ENCODE data around the gene ZMAT2. TPM values are rescaled to one million over a fixed set of nuclear protein-coding genes. Genes with fewer than 3 reads are reported as not detected.
A peak's percentile ranks its signal among the peaks of the same experiment; 100 is the strongest.
"Not testable (repeated sequence)": the region's sequence is repeated elsewhere in the genome, so short reads cannot be mapped to it uniquely, and the experiment has no call there.

Gene ZMAT2
- polyA plus RNA-seq, 4 donors, result 103 to 126 (median 118) TPM

GRCh38 chr5:140707812-140708211, 7.6 kb downstream of the ZMAT2 start:
- no peak for DNase-seq (ENCODE audit: low read depth in 4 of 4, low spot score in 3 of 4)

- DNase-seq (ENCODE audit: low read depth in 4 of 4, low spot score in 3 of 4), result not testable (repeated sequence)
These were observed 8.5 kb downstream of the ZMAT2 start for GRCh38 chr5:140708787-140709186.

DNA sequence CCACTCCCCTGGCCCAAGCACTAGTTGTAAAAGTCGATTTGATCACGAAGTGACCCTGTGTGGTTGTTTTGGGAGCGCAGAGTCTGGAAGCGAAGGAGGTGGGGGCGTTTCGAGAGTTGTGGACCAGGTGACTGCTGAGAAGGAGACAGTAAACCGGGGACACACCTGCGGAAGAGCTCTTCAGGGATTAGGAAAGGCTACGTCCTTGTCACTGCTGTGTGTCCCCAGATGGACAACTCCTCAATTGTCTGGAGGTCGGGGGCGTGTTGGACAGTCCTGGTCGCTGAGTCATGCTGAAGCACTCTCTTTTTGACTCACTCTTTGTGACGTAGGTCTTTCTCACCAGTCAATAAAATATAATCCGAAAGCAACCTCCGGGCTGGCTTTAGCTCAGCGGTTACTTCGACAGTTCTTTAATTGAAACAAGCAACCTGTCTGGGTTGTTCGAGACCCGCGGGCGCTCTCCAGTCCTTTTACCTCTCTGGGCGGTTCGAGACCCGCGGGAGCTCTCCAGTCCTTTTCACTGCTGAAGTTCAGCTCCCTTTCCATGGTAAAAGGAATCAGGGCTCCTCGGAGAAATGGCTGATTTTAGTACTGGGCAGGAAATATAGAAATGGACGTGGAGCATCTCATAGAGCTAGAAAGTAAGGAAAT, 10.8 kb downstream of the ZMAT2 start:
- peak; percentile 63 to 82 (median 70) for DNase-seq (ENCODE audit: low read depth in 4 of 4, low spot score in 3 of 4)

DNA sequence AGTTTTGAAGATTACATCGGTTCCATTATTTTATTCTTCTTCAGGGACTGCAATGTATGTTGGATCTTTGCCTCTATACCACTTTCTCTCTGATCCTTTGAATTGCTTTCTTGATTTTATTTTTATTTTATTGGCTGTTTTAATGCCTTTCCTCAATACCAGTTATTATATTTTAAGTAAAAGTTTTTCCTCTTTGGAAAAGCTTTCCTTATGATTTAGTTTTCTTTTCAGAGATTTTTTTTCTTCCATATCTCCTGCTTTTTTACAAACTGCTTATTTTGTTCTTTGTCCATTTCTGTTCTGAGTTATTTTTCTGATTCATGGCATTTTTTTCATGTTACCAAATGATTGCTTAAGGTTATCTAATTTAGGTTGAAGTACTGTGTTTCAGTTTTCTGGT, 11.5 kb downstream of the ZMAT2 start:
- DNase-seq (ENCODE audit: low read depth in 4 of 4, low spot score in 3 of 4), result no peak

DNA sequence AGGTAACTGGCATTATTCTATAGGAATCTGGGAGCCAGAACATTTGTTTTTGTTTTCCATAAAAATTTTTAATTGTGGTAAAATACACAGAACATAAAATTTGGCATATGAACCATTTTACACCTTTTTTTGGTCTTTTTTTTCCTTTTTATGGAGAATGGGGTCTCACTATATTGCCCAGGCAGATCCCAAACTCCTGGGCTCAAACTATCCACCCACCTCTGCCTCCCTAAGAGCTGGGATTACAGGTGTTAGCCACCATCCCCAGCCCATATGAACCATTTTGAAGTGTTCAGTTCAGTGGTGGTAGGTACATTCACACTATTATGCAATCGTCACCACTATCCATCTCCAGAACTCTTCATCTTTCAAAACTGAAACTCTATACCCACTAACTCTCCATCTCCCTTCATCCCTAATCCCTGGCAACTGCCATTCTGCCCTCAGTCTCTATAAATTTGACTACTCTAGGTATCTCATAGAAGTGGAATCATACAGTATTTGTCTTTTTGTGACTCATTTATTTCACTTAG, 13.4 kb downstream of the ZMAT2 start:
- DNase-seq (ENCODE audit: low read depth in 4 of 4, low spot score in 3 of 4), result no peak

GRCh38 chr5:140716238-140716637, 16.0 kb downstream of the ZMAT2 start:
- not testable (repeated sequence) for DNase-seq (ENCODE audit: low read depth in 4 of 4, low spot score in 3 of 4)

- DNase-seq (ENCODE audit: low read depth in 4 of 4, low spot score in 3 of 4), result no peak
These were observed 18.0 kb downstream of the ZMAT2 start for GRCh38 chr5:140718266-140718592.

DNA sequence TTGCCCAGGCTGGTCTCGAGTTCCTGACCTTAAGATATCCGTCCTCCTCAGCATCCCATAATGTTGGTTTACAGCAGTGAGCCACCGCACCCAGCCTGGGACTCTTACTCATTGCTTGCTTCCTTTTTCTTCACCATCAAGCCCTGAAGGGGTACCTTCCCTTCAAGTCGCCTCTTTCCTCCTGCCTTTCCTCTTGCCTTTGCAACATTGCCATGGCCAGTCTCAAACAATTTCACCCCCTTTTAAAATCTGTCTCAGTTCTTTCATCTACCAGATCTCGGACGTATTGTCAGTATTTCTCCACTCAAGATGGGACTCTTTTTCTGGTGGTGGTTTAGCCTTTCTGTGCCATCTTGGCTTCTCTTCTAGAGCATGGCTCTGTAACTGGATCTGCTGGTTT, 20.5 kb downstream of the ZMAT2 start:
- not testable (repeated sequence) for DNase-seq (ENCODE audit: low read depth in 4 of 4, low spot score in 3 of 4)

- DNase-seq (ENCODE audit: low read depth in 4 of 4, low spot score in 3 of 4), result not testable (repeated sequence)
These were observed 21.1 kb downstream of the ZMAT2 start for GRCh38 chr5:140721395-140721794.

GRCh38 chr5:140725799-140726471, 25.7 kb downstream of the ZMAT2 start:
- DNase-seq (ENCODE audit: low read depth in 4 of 4, low spot score in 3 of 4), result peak in 3 of 4 donors; percentile 10 to 33 (median 25)

DNA sequence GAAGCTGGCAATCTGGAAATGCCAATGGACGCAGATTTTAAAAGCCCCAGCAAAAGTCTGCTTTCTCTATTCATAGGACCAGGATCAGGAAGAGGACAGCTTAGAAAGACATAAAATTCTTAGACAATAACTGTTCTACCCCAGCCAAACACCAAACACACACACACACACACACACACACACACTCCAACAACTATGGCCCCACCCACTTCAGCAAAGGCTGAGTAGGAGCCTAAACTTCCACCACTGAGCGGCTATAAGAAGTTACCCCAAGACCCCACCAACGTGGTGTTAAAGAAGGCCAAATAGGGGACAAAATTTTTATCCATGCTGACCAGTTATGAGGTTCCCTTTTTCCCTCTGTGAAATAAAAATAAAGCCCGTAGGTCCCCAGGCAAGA, 32.9 kb downstream of the ZMAT2 start:
- DNase-seq (ENCODE audit: low read depth in 4 of 4, low spot score in 3 of 4), result no peak

DNA sequence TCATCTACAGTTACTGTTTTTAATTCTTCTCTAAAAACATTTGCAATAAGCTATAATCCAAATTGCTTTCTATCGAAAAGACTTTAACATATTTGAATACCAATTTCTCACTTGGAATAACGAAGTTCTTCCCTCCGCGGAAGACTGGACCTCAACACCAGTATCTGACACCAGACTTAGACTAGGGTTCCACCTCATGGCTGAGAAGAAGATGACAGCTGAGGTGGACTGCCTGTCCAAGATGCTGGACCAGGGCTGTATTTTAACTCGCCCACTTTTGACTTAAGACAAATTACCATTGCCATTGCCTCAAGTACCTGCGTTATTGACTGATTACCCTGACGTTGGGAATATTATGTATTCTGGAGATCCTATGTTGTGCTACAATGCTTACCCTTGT, 34.1 kb downstream of the ZMAT2 start:
- DNase-seq (ENCODE audit: low read depth in 4 of 4, low spot score in 3 of 4), result no peak

DNA sequence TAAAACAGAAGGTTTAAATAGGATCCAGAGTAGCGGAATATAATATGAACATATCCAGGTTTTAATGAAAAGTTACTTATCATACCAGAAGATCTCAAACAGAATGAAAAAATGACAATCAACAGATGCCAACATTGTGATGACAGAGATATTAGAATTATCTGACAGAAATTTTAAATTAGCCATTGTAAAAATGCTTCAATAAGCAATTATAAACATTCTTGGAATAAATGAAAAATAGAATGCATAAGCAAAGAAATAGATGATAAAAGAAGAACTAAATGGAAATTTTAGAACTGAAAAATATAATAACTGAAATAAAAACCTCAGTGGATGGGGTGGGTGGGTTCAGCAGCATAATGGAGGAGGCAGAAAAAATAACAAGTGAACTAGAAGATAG, 37.2 kb downstream of the ZMAT2 start:
- DNase-seq (ENCODE audit: low read depth in 4 of 4, low spot score in 3 of 4), result no peak

DNA sequence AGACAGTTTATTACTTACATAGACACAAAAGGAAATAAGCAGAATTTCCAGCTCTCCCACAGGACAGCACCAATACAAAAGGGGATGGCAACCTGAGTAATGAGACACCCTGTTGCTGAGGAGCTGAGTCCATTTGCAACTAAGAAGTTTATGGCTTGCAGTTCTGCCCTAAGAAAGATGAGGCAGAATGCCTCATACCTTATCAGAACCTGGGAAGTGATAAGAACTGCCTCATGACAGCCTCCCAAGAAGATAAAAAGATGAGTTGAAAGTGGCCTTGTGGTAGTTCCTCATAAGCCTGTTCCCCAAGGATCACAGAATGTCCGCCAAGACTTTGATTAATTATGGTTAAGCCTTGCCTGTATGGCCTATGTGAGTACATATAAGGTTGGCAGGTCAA, 41.7 kb downstream of the ZMAT2 start:
- no peak for DNase-seq (ENCODE audit: low read depth in 4 of 4, low spot score in 3 of 4)

DNA sequence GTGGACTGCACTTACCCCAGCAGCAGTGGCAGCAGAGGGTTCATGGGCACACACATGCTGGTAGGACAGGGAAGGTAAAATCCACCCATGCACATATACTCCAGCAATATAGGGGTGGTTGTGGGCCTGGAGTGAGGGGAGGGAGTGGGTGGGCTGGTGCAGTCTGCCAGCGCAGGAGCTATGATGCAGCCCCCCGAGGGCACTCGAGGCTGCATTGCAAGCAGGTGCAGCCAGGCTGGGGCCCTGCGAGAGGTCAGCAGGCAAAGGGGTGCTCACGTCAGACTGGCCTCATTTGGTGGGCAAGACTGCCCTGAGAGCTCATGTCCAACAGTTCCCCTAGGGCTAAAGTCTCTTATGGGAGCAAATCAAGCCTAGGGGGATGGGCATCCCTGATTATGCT, 53.3 kb downstream of the ZMAT2 start:
- DNase-seq (ENCODE audit: low read depth in 4 of 4, low spot score in 3 of 4), result no peak

Other genes with a start within 250 kb of the ZMAT2 start
- 10 to 100 TPM; 10.4 to 12.5 (median 12.0) TPM for gene EIF4EBP3, start 152.8 kb upstream of the ZMAT2 start, polyA plus RNA-seq (ENCODE audit: insufficient read length in 4 of 4)
- gene SRA1, start 143.0 kb upstream of the ZMAT2 start, polyA plus RNA-seq (ENCODE audit: insufficient read length in 4 of 4), result 10 to 100 TPM; 23.4 to 29.6 (median 26.4) TPM
- gene APBB3, start 135.8 kb upstream of the ZMAT2 start, polyA plus RNA-seq (ENCODE audit: insufficient read length in 4 of 4), result 10 to 100 TPM; 31.3 to 39.8 (median 33.9) TPM
- gene SLC35A4, start 135.6 kb upstream of the ZMAT2 start, polyA plus RNA-seq (ENCODE audit: insufficient read length in 4 of 4), result 10 to 100 TPM; 83.5 to 87.5 (median 85.2) TPM
- gene CD14, start 67.3 kb upstream of the ZMAT2 start, polyA plus RNA-seq (ENCODE audit: insufficient read length in 4 of 4), result 10 to 100 TPM in 1 of 4 donors, 1 to 10 TPM in 3; 7.3 to 10.0 (median 8.4) TPM
- gene TMCO6, start 61.0 kb upstream of the ZMAT2 start, polyA plus RNA-seq (ENCODE audit: insufficient read length in 4 of 4), result 10 to 100 TPM; 15.5 to 18.8 (median 16.9) TPM
- 100 to 1,000 TPM in 1 of 4 donors, 10 to 100 TPM in 3; 73.4 to 113 (median 79.0) TPM for gene NDUFA2, start 52.8 kb upstream of the ZMAT2 start, polyA plus RNA-seq (ENCODE audit: insufficient read length in 4 of 4)
- 100 to 1,000 TPM; 150 to 164 (median 156) TPM for gene IK, start 52.6 kb upstream of the ZMAT2 start, polyA plus RNA-seq (ENCODE audit: insufficient read length in 4 of 4)
- gene WDR55, start 35.5 kb upstream of the ZMAT2 start, polyA plus RNA-seq (ENCODE audit: insufficient read length in 4 of 4), result 10 to 100 TPM; 13.2 to 15.3 (median 14.3) TPM
- gene DND1, start 26.9 kb upstream of the ZMAT2 start, polyA plus RNA-seq (ENCODE audit: insufficient read length in 4 of 4), result under 1 TPM in 2 of 4 donors, not detected in 2; 0.14 to 0.29 TPM
- 10 to 100 TPM; 65.0 to 67.1 (median 66.5) TPM for gene HARS1, start 9.1 kb upstream of the ZMAT2 start, polyA plus RNA-seq (ENCODE audit: insufficient read length in 4 of 4)
- gene HARS2, start 9.0 kb upstream of the ZMAT2 start, polyA plus RNA-seq (ENCODE audit: insufficient read length in 4 of 4), result 10 to 100 TPM; 42.7 to 47.6 (median 45.9) TPM
- gene PCDHA1, start 85.7 kb downstream of the ZMAT2 start, polyA plus RNA-seq (ENCODE audit: insufficient read length in 4 of 4), result under 1 TPM in 1 of 4 donors, not detected in 3; 0.06 TPM
- under 1 TPM; 0.13 to 0.30 (median 0.25) TPM for gene PCDHA2, start 94.4 kb downstream of the ZMAT2 start, polyA plus RNA-seq (ENCODE audit: insufficient read length in 4 of 4)
- under 1 TPM; 0.25 to 0.49 (median 0.38) TPM for gene PCDHA3, start 100.6 kb downstream of the ZMAT2 start, polyA plus RNA-seq (ENCODE audit: insufficient read length in 4 of 4)
- gene PCDHA4, start 106.6 kb downstream of the ZMAT2 start, polyA plus RNA-seq (ENCODE audit: insufficient read length in 4 of 4), result 1 to 10 TPM in 2 of 4 donors, under 1 TPM in 2; 0.62 to 1.6 (median 1.1) TPM
- under 1 TPM in 3 of 4 donors, not detected in 1; 0.04 to 0.15 (median 0.06) TPM for gene PCDHA5, start 121.2 kb downstream of the ZMAT2 start, polyA plus RNA-seq (ENCODE audit: insufficient read length in 4 of 4)
- under 1 TPM; 0.13 to 0.51 (median 0.47) TPM for gene PCDHA6, start 127.5 kb downstream of the ZMAT2 start, polyA plus RNA-seq (ENCODE audit: insufficient read length in 4 of 4)
- gene PCDHA7, start 133.8 kb downstream of the ZMAT2 start, polyA plus RNA-seq (ENCODE audit: insufficient read length in 4 of 4), result under 1 TPM; 0.28 to 0.51 (median 0.37) TPM
- under 1 TPM in 3 of 4 donors, not detected in 1; 0.04 to 0.07 (median 0.06) TPM for gene PCDHA8, start 140.7 kb downstream of the ZMAT2 start, polyA plus RNA-seq (ENCODE audit: insufficient read length in 4 of 4)
- gene PCDHA9, start 147.9 kb downstream of the ZMAT2 start, polyA plus RNA-seq (ENCODE audit: insufficient read length in 4 of 4), result under 1 TPM in 3 of 4 donors, not detected in 1; 0.01 to 0.11 (median 0.06) TPM
- 1 to 10 TPM in 1 of 4 donors, under 1 TPM in 3; 0.05 to 1.7 (median 0.43) TPM for gene PCDHA10, start 155.4 kb downstream of the ZMAT2 start, polyA plus RNA-seq (ENCODE audit: insufficient read length in 4 of 4)
- gene PCDHA11, start 168.5 kb downstream of the ZMAT2 start, polyA plus RNA-seq (ENCODE audit: insufficient read length in 4 of 4), result under 1 TPM; 0.16 to 0.37 (median 0.27) TPM
- gene PCDHA12, start 174.9 kb downstream of the ZMAT2 start, polyA plus RNA-seq (ENCODE audit: insufficient read length in 4 of 4), result under 1 TPM; 0.03 to 0.24 (median 0.10) TPM
- under 1 TPM in 3 of 4 donors, not detected in 1; 0.01 to 0.14 (median 0.04) TPM for gene PCDHA13, start 181.7 kb downstream of the ZMAT2 start, polyA plus RNA-seq (ENCODE audit: insufficient read length in 4 of 4)
- under 1 TPM in 3 of 4 donors, not detected in 1; 0.10 to 0.16 (median 0.11) TPM for gene PCDHAC1, start 225.9 kb downstream of the ZMAT2 start, polyA plus RNA-seq (ENCODE audit: insufficient read length in 4 of 4)

Measured in right renal pelvis (tissue), 4 donors.